ENCODE results near the gene SIGLEC9. TPM values are rescaled to one million over a fixed set of nuclear protein-coding genes. Genes with fewer than 3 reads are reported as not detected.

SIGLEC9 gene
- total RNA-seq, 4 donors from 2014 or later: 1.2 to 3.1 (median 1.9) TPM

GRCh38 chr19:51119611-51120010, 5.1 kb upstream of the SIGLEC9 start:
- TF ChIP-seq CTCF (IDR thresholded peaks at IDR 0.05): no peak
- 85 to 92% methylated on average over 6 of the region's 6 CpGs for WGBS, 2 donors
- H3K27me3 ChIP-seq: no peaks in the 10 kb centered on the region

DNA sequence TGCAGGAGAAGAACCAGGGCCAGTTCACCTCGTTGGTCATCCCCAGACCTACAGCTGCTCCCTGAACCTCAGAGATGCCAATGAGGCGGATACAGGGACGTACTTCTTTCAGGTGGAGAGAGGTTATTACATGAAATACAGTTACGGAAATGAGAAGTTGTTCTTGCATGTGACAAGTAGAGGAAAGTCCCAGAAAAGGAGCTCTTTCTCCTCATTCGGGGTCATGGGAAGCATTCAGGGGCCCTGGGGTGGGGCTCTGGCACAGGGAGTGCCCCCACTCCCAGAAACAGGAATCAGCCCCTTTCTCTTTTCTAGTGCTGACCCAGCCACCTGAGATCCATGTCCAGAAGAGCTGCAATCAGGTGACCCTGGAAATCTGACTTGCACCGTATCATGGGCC, 4.5 kb upstream of the SIGLEC9 start:
- Histone ChIP-seq H3K4me1 (no peaks in the 10 kb centered on the region), H3K9me3 (no peaks in the 10 kb centered on the region), H3K36me3 (no peaks in the 10 kb centered on the region), H3K27ac (no peak overlapping the region), H3K4me3 (replicated peaks in 1 of 3) (no peak overlapping the region), H3K27me3 (no peaks in the 10 kb centered on the region)
- TF ChIP-seq CTCF (IDR thresholded peaks at IDR 0.05) (no peak), POLR2A (IDR thresholded peaks at IDR 0.05) (no peak)
- intact Hi-C loops (cut with DNase I): no loop called here
- 85 to 91% methylated on average over 6 of the region's 6 CpGs for WGBS, 2 donors
- DNase-seq: no peak

More at GRCh38 chr19:51119611-51120010, 5.1 kb upstream of the SIGLEC9 start:
- no peaks in the 10 kb centered on the region for H3K9me3 ChIP-seq
- H3K4me1 ChIP-seq: no peaks in the 10 kb centered on the region
- no peaks in the 10 kb centered on the region for H3K36me3 ChIP-seq
- no peak for DNase-seq
- no peak overlapping the region for H3K27ac ChIP-seq
- H3K4me3 ChIP-seq (replicated peaks in 1 of 3): no peak overlapping the region
- intact Hi-C loops (cut with DNase I): no loop called here

DNA sequence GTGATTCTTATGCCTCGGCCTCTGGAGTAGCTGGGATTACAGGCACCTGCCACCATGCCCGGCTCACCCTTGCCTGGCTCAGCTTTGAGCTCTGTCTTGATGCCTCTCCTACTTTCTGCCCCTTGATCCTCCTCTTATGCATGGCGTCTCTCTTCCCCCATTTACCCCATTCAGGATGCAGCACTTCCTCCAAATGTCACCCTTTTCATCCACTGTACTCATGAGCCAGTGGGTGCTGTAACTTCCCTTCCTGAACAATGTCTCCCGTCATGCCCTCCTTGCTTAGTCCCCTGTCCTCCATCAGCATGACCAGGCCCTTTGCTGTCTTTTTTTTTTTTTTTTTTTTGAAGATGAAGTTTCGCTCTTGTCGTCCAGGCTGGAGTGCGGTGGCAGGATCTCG, 3.4 kb upstream of the SIGLEC9 start:
- WGBS, 2 donors: 84% methylated on average over 8 of the region's 8 CpGs
- no peaks in the 10 kb centered on the region for H3K27me3 ChIP-seq
- no peaks in the 10 kb centered on the region for H3K4me1 ChIP-seq
- no peaks in the 10 kb centered on the region for H3K9me3 ChIP-seq
- TF ChIP-seq CTCF (IDR thresholded peaks at IDR 0.05): no peak
- no peak for TF ChIP-seq POLR2A (IDR thresholded peaks at IDR 0.05)
- DNase-seq: no peak
- no peak overlapping the region for H3K4me3 ChIP-seq (replicated peaks in 1 of 3)
- no peaks in the 10 kb centered on the region for H3K36me3 ChIP-seq
- intact Hi-C loops (cut with DNase I): no loop called here
- H3K27ac ChIP-seq: no peak overlapping the region

- Histone ChIP-seq H3K4me3 (replicated peaks in 1 of 3) (no peak overlapping the region), H3K4me1 (no peaks in the 10 kb centered on the region), H3K27ac (no peak overlapping the region), H3K9me3 (no peaks in the 10 kb centered on the region), H3K27me3 (no peaks in the 10 kb centered on the region), H3K36me3 (no peaks in the 10 kb centered on the region)
- intact Hi-C loops (cut with DNase I): no loop called here
- no peak for TF ChIP-seq POLR2A (IDR thresholded peaks at IDR 0.05)
- no peak for TF ChIP-seq CTCF (IDR thresholded peaks at IDR 0.05)
- WGBS, 2 donors: 63 to 67% methylated on average over 21 to 22 of the region's 22 CpGs
- DNase-seq: no peak
These were observed 2.4 kb upstream of the SIGLEC9 start for GRCh38 chr19:51122112-51122981.

DNA sequence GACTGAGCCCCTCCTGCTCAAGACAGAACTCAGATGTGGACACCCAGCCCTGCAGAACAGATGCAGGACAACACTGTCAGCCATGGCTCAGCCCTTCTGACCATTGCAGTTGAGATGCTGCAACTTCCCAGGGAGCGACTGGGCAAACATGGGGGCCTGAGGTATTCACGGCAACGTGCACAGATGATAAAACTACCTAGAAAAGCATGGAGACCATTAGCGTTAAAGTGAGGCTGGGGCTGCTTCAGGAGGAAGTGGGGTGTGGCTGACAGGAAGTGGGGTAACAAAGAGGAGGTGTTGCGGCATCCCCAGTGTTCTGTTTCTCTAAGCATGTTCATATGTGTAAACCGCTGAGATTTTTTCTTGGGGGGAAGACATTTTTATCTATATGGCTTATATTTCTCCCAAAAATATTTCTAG, 1.3 kb upstream of the SIGLEC9 start:
- no peaks in the 10 kb centered on the region for H3K9me3 ChIP-seq
- no peak for TF ChIP-seq CTCF (IDR thresholded peaks at IDR 0.05)
- TF ChIP-seq POLR2A (IDR thresholded peaks at IDR 0.05): no peak
- H3K27me3 ChIP-seq: no peaks in the 10 kb centered on the region
- no peak for DNase-seq
- 55 to 67% methylated on average over 6 of the region's 6 CpGs for WGBS, 2 donors
- H3K27ac ChIP-seq: no peak overlapping the region
- H3K4me1 ChIP-seq: peaks cover 0 to 1% of the 10 kb centered on the region in 2 donors
- no peak overlapping the region for H3K4me3 ChIP-seq (replicated peaks in 1 of 3)
- intact Hi-C loops (cut with DNase I): no loop called here
- H3K36me3 ChIP-seq: no peaks in the 10 kb centered on the region
